HCT116 (cell line): Measurements from ENCODE around the gene C9orf50. TPM values are rescaled to one million over a fixed set of nuclear protein-coding genes. Genes with fewer than 3 reads are reported as not detected.

ENCODE experiments used
- ATAC-seq: fragments of 200-7000 bp; cut with Tn5 transposase; 2 replicates; pipeline ENCODE4 v1.9.1; 2020; ENCODE audit warnings: mild to moderate bottlenecking, moderate library complexity
- Bru-seq: library from RNA; stranded (reverse); fragments of 400-500 nt; gene quantifications from one replicate; lab custom pipeline; 2021; lab: Mats Ljungman, UMichigan
- BruChase-seq, 2 experiments: library from RNA; stranded (reverse); fragments of 400-500 nt; gene quantifications; one replicate each; lab custom pipeline; 2021; lab: Mats Ljungman, UMichigan
- BruUV-seq: library from RNA; stranded (reverse); fragments of 400-500 nt; replicated peaks from 2 replicates; lab custom pipeline; 2021; lab: Mats Ljungman, UMichigan
- CTCF ChIA-PET: fragments of 300-600 bp; sonication (Branson Sonifier 250); formaldehyde crosslinking; loops from one replicate; lab custom pipeline; 2021; ENCODE audit warnings: antibody characterized with exemption; lab: Charles Lee
- POLR2A ChIA-PET: fragments of 300-600, 350-600 bp; sonication (Branson Sonifier 250); formaldehyde crosslinking; loops from one replicate; lab custom pipeline; 2021; ENCODE audit warnings: antibody characterized with exemption; lab: Charles Lee
- RAD21 ChIA-PET, 2 experiments: fragments of 300-600 bp; sonication (Branson Sonifier 250); formaldehyde crosslinking; loops; one replicate each; lab custom pipeline; 2023; ENCODE audit warnings: low total read pairs in 2 of 2; ENCODE audit not compliant: uncharacterized antibody in 2 of 2, unreplicated experiment in 2 of 2, low non-redundant PET in 1 of 2; lab: Charles Lee
- DNase-seq: peaks from one replicate; pipeline ENCODE4 v3.0.0-alpha.2; 2010; ENCODE audit warnings: low read depth, low spot score
- H2AFZ ChIP-seq: fragments of 200-600 bp; shearing (Covaris generic), sonication (generic); 2 replicates; pipeline ENCODE4 v1.6.1; 2017; ENCODE audit warnings: low read depth, mixed run types, mixed read lengths, antibody characterized with exemption, low read length; ENCODE audit not compliant: poor library complexity, severe bottlenecking
- H3K27ac ChIP-seq: 2 replicates; pipeline ENCODE4 v1.5.1; 2012; ENCODE audit warnings: low read depth, low read length
- H3K27me3 ChIP-seq: fragments of 200-600 bp; sonication (generic); 2 replicates; pipeline ENCODE4 v1.6.1; 2016; ENCODE audit warnings: mixed run types, low read length, mixed read lengths; ENCODE audit not compliant: insufficient read depth
- H3K36me3 ChIP-seq, 2 experiments: fragments of 200-500 bp in 1 of 2; fragments of 200-600 bp in 1 of 2; sonication (Bioruptor generic) in 1 of 2; sonication (generic) in 1 of 2; 2 replicates each; pipeline versions ENCODE4 v1.5.1 to v1.6.1; 2014 to 2016; ENCODE audit warnings: low read length in 2 of 2, inconsistent platforms in 1 of 2, mixed read lengths in 1 of 2, mixed run types in 1 of 2; ENCODE audit not compliant: insufficient read depth in 2 of 2, control insufficient read depth in 1 of 2
- H3K4me1 ChIP-seq, 2 experiments: fragments of 200-600 bp in 1 of 2; sonication (generic) in 1 of 2; 2 replicates each; pipeline versions ENCODE4 v1.5.1 to v1.6.1; 2012 to 2017; ENCODE audit warnings: low read length in 2 of 2, inconsistent platforms in 1 of 2, mild to moderate bottlenecking in 1 of 2, mixed read lengths in 1 of 2, mixed run types in 1 of 2, moderate library complexity in 1 of 2; ENCODE audit not compliant: insufficient read depth in 2 of 2, control insufficient read depth in 1 of 2
- H3K4me2 ChIP-seq: fragments of 200-600 bp; sonication (generic); 2 replicates; pipeline ENCODE4 v1.6.1; 2017; ENCODE audit warnings: mixed run types, low read length, mixed read lengths
- H3K4me3 ChIP-seq, 2 experiments: fragments of 200-600 bp in 1 of 2; sonication (generic) in 1 of 2; replicated peaks in 1 of 2; 2 replicates each; pipeline ENCODE4 v1.5.1; 2011 to 2016; ENCODE audit warnings: low read length in 2 of 2, control low read depth in 1 of 2, low read depth in 1 of 2, mild to moderate bottlenecking in 1 of 2, mixed read lengths in 1 of 2, mixed run types in 1 of 2
- H3K79me2 ChIP-seq: fragments of 200-600 bp; sonication (generic); 2 replicates; pipeline ENCODE4 v1.6.1; 2017; ENCODE audit warnings: mild to moderate bottlenecking, mixed run types, low read length, moderate library complexity, mixed read lengths; ENCODE audit not compliant: insufficient read depth
- H3K9ac ChIP-seq: fragments of 200-600 bp; sonication (generic); 2 replicates; pipeline ENCODE4 v1.6.1; 2016; ENCODE audit warnings: low read length, mixed read lengths
- H3K9me2 ChIP-seq: fragments of 200-600 bp; sonication (generic), shearing (Covaris generic); 2 replicates; pipeline ENCODE4 v1.6.1; 2017; ENCODE audit warnings: mixed run types, mild to moderate bottlenecking, moderate library complexity; ENCODE audit not compliant: insufficient read depth
- H3K9me3 ChIP-seq, 2 experiments: fragments of 200-500 bp in 1 of 2; fragments of 200-600 bp in 1 of 2; sonication (Bioruptor generic) in 1 of 2; sonication (generic) in 1 of 2; 2 replicates each; pipeline ENCODE4 v1.6.1; 2014 to 2017; ENCODE audit warnings: low read length in 2 of 2, mixed read lengths in 2 of 2, inconsistent platforms in 1 of 2, low read depth in 1 of 2, mild to moderate bottlenecking in 1 of 2, mixed run types in 1 of 2, moderate library complexity in 1 of 2; ENCODE audit not compliant: control insufficient read depth in 1 of 2, insufficient read depth in 1 of 2
- H4K20me1 ChIP-seq: fragments of 200-600 bp; sonication (generic), shearing (Covaris generic); 2 replicates; pipeline ENCODE4 v1.6.1; 2017; ENCODE audit warnings: mixed run types, mild to moderate bottlenecking, moderate library complexity; ENCODE audit not compliant: insufficient read depth
- CBX3 ChIP-seq: IDR thresholded peaks from 2 replicates; pipeline ENCODE4 v1.6.1; 2012; ENCODE audit warnings: low read depth
- FOSL1 ChIP-seq: IDR thresholded peaks from 2 replicates; pipeline ENCODE4 v1.6.1; 2012; ENCODE audit warnings: low read depth
- intact Hi-C: fragments of 100-400 bp; cut with micrococcal nuclease; formaldehyde crosslinking; loops from 2 replicates; pipeline ENCODE4 v1.10.0; 2022
- long read RNA-seq: library from polyadenylated mRNA; unstranded; transcript quantifications from one replicate; pipeline ENCODE4 v2.0.0, GENCODE V29; 2021; ENCODE audit not compliant: unreplicated experiment
- polyA plus RNA-seq: library from polyadenylated mRNA; unstranded; fragments of >200 nt; gene quantifications from 2 replicates; pipeline ENCODE4 v1.2.1, GENCODE V29; 2012; ENCODE audit warnings: missing spikeins
- total RNA-seq: library from RNA; stranded (reverse); gene quantifications from one replicate; pipeline ENCODE4 v1.2.1, GENCODE V29; 2021; ENCODE audit not compliant: unreplicated experiment

C9orf50 gene, protein sequence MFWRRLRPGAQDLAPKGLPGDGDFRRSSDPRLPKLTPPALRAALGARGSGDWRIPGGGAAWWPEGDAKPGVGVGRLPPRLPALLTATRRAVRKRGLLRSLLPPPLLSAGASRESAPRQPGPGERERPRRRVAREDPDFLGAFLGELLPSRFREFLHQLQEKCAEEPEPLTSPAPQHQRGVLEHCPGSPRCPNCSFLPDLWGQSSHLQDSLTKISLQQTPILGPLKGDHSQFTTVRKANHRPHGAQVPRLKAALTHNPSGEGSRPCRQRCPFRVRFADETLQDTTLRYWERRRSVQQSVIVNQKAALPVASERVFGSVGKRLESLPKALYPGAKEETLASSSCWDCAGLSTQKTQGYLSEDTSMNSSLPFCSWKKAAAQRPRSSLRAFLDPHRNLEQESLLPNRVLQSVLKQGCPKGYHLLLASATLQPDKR
- total RNA-seq: not detected
- polyA plus RNA-seq: not detected in 2 replicates
- percentile 8 among the genes with signal in this experiment for Bru-seq, nascent RNA
- percentile 8 among the genes with signal in this experiment for BruChase-seq, experiment 1, labeled RNA remaining after a 6-hour chase
- percentile 8 among the genes with signal in this experiment for BruChase-seq, experiment 2, labeled RNA remaining after a 2-hour chase
- long read RNA-seq: 0 reads

DNA sequence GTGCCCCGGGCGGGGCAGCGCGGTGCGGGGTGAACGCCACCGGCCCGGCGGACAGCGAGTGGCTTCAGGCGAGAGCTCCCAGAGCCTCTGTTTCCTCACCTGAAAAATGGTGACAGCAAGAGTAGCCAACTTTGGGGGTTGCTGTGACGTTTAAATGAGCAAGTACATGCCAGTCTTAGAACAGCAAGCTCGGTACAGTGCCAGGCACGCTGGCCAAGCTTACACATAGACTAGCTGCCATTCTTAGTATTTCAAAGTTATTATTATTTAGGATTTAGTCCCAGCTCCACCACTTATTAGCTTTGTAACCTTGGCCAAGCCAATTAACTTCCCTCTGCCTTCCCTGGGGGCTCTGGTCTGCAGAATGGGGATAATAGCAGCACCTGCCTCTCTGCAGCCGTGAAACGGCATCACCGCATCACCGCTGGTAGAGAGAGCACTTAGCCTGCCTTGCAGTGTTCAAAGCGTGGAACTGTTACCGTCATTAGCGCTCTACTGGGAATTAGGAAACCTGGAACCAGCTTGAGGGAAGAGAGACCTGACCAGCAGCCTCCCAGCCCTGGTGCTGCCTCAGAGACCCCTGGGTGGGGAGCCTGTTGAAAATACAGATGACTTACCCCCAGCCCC, at the start of gene C9orf50:
Gene C9orf50 (minus strand): TSS at position 433 of the 627 bp plus-strand sequence. CDS start 527 bp downstream, outside the sequence.
- Histone ChIP-seq H4K20me1 (no peaks in the 10 kb centered on the region), H3K36me3 (no peaks in the 10 kb centered on the region), H3K9me3 (no peaks in the 10 kb centered on the region), H3K79me2 (no peaks in the 10 kb centered on the region), H3K4me3 (no peak within 1 kb of the TSS), H2AFZ (no peak within 1 kb of the TSS), H3K4me2 (no peak within 1 kb of the TSS), H3K27ac (no peak within 1 kb of the TSS), H3K9ac (no peak within 1 kb of the TSS), H3K27me3 (no peaks in the 10 kb centered on the region), H3K4me1 (peaks cover 6 to 35% of the 10 kb centered on the region in 2 experiments; a peak in 3 of 4 replicates)
- intact Hi-C loops: no loop called here
- RAD21 ChIA-PET: no interaction called here
- POLR2A ChIA-PET: interaction anchor here (1.7 kb wide), 1 partner anchor 443 kb away, joined by 6 read pairs; the partner anchor contains the start of gene IER5L
- no peak for DNase-seq
- CTCF ChIA-PET: interaction anchor here (1.1 kb wide), 1 partner anchor 481 kb away, joined by 4 read pairs; no protein-coding TSS in a partner anchor
- ATAC-seq: no peak
- no peak for TF ChIP-seq FOSL1
- TF ChIP-seq, all 23 proteins: peak for 0
- H3K9me2 ChIP-seq: no peaks in the 10 kb centered on the region
- no TSS peak for BruUV-seq

DNA sequence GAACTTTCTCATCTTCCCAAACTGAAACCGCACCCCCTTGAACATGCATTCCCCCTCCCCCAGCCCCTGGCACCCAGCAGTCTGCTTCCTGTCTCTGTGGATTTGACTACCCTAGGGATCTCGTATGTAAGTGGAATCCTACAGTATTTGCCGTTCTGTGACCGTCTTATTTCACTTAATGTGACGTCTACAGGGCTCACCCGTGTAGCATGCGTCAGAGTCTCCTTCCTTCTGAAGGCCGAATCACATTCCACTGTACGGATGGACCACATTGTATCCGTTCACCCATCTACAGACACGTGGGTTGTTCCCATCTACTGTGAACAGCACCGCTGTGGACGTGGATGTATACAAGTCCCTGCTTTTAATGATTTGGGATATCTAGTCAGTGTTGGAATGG, 49.0 kb upstream of the C9orf50 start:
- DNase-seq: no peak
- Histone ChIP-seq H3K27me3 (no peaks in the 10 kb centered on the region), H3K9me3 (no peaks in the 10 kb centered on the region), H3K79me2 (peaks cover 10% of the 10 kb centered on the region; the same call in 1 of the 2 replicates), H3K36me3 (no peaks in the 10 kb centered on the region), H4K20me1 (no peaks in the 10 kb centered on the region), H3K27ac (no peak overlapping the region), H3K4me3 (no peak overlapping the region)
- BruUV-seq: no TSS peak
- TF ChIP-seq CBX3: no peak
- TF ChIP-seq, all 23 proteins: peak for 0
- intact Hi-C loops: no loop called here
- no peak overlapping the region for H3K4me2 ChIP-seq
- H3K9me2 ChIP-seq: no peaks in the 10 kb centered on the region
- ChIA-PET POLR2A (no interaction called here), CTCF (no interaction called here), RAD21 (no interaction called here)
- peaks cover 15 to 24% of the 10 kb centered on the region in 2 experiments for H3K4me1 ChIP-seq
- no peak for ATAC-seq
- no peak overlapping the region for H2AFZ ChIP-seq
- H3K9ac ChIP-seq: no peak overlapping the region
